ENCODE data around the gene FAM83B.

- TF ChIP-seq CTCF (IDR thresholded peaks at IDR 0.05; ENCODE audit: low read depth, low read length), result no peak
- no peak for TF ChIP-seq POLR2A (IDR thresholded peaks at IDR 0.05; ENCODE audit: extremely low read depth, insufficient read length)
- no peak for TF ChIP-seq MAX (IDR thresholded peaks at IDR 0.05; ENCODE audit: low read depth, low read length)
- TF ChIP-seq MYC (IDR thresholded peaks at IDR 0.05; ENCODE audit: low read depth, low read length), result no peak
Measured at GRCh38 chr6:54876365-54876764, 29.8 kb downstream of the FAM83B start.

All from NB4 (cell line).